H1 (cell line): ENCODE results near the gene SLC1A7. TPM values are rescaled to one million over a fixed set of nuclear protein-coding genes. Genes with fewer than 3 reads are reported as not detected.

Source experiments
- CTCF ChIA-PET: fragments of 300-600 bp; sonication (Branson Sonifier 250); formaldehyde crosslinking; loops from one replicate; lab custom pipeline; 2021; ENCODE audit not compliant: partially characterized antibody; lab: Charles Lee
- POLR2A ChIA-PET: fragments of 300-600 bp; sonication (Branson Sonifier 250); formaldehyde crosslinking; loops from one replicate; lab custom pipeline; 2021; ENCODE audit warnings: inconsistent platforms; ENCODE audit not compliant: partially characterized antibody; lab: Charles Lee
- DNase-seq, 2 experiments: peaks; one replicate each; pipeline versions ENCODE4 v3.0.0 to v3.0.0-alpha.2; 2010 to 2022; ENCODE audit warnings: low spot score in 2 of 2, low read depth in 1 of 2, mixed read lengths in 1 of 2
- FAIRE-seq: peaks from 2 replicates; lab custom pipeline; 2011; peaks lifted over from hg19 to GRCh38; lab: Jason Lieb, UNC
- H2AFZ ChIP-seq: 2 replicates; pipeline ENCODE4 v1.8.1; 2012; ENCODE audit warnings: low read length, inconsistent platforms
- H2AK5ac ChIP-seq: 2 replicates; pipeline ENCODE4 v1.6.1; 2013; ENCODE audit warnings: low read depth, low read length
- H2BK120ac ChIP-seq: replicated peaks from 2 replicates; pipeline ENCODE3; 2013; ENCODE audit warnings: low read depth, low read length, inconsistent platforms
- H2BK12ac ChIP-seq: 2 replicates; pipeline ENCODE4 v1.6.1; 2013; ENCODE audit warnings: low read depth, low read length
- H2BK15ac ChIP-seq: 2 replicates; pipeline ENCODE4 v1.6.1; 2013; ENCODE audit warnings: low read length
- H2BK20ac ChIP-seq: 2 replicates; pipeline ENCODE4 v1.6.1; 2013; ENCODE audit warnings: low read length
- H2BK5ac ChIP-seq: 2 replicates; pipeline ENCODE4 v1.6.1; 2013; ENCODE audit warnings: low read depth, low read length
- H3K14ac ChIP-seq: 2 replicates; pipeline ENCODE4 v1.6.1; 2013; ENCODE audit warnings: inconsistent platforms; ENCODE audit not compliant: insufficient read length
- H3K18ac ChIP-seq: 2 replicates; pipeline ENCODE4 v1.6.1; 2013; ENCODE audit warnings: low read length; ENCODE audit errors: extremely low read depth
- H3K23ac ChIP-seq: 2 replicates; pipeline ENCODE4 v1.6.1; 2013; ENCODE audit warnings: inconsistent platforms; ENCODE audit not compliant: insufficient read length
- H3K23me2 ChIP-seq: 2 replicates; pipeline ENCODE4 v1.6.1; 2013; ENCODE audit warnings: low read depth, low read length
- H3K27ac ChIP-seq: 2 replicates; pipeline ENCODE4 v1.6.1; 2011; ENCODE audit warnings: low read depth, low read length, inconsistent platforms
- H3K27me3 ChIP-seq, 4 experiments: replicated peaks in 1 of 4; 1 replicate in 1 of 4; 2 replicates in 3 of 4; pipeline versions ENCODE4 v1.6.1 to v1.8.1; 2011 to 2013; ENCODE audit warnings: low read length in 3 of 4, mild to moderate bottlenecking in 3 of 4, inconsistent platforms in 2 of 4, mixed read lengths in 2 of 4, moderate library complexity in 1 of 4; ENCODE audit not compliant: control insufficient read depth in 3 of 4, insufficient read depth in 3 of 4; ENCODE audit errors: extremely low read depth in 1 of 4
- H3K36me3 ChIP-seq, 4 experiments: 2 replicates each; pipeline versions ENCODE4 v1.6.1 to v1.8.1; 2011 to 2013; ENCODE audit warnings: mild to moderate bottlenecking in 4 of 4, low read length in 3 of 4, moderate library complexity in 2 of 4, control low read depth in 1 of 4, inconsistent platforms in 1 of 4; ENCODE audit not compliant: insufficient read depth in 4 of 4, control insufficient read depth in 2 of 4
- H3K4ac ChIP-seq: replicated peaks from 2 replicates; pipeline ENCODE3; 2013; ENCODE audit warnings: low read length, low read depth, mixed read lengths, inconsistent platforms; ENCODE audit not compliant: insufficient read length
- H3K4me1 ChIP-seq, 4 experiments: replicated peaks in 1 of 4; 1 replicate in 1 of 4; 2 replicates in 3 of 4; pipeline versions ENCODE4 v1.6.1 to v1.8.1; 2011 to 2013; ENCODE audit warnings: low read length in 3 of 4, inconsistent platforms in 2 of 4, mixed read lengths in 1 of 4; ENCODE audit not compliant: insufficient read depth in 4 of 4, control insufficient read depth in 3 of 4
- H3K4me2 ChIP-seq, 2 experiments: 2 replicates each; pipeline versions ENCODE4 v1.6.1 to v1.8.1; 2011 to 2013; ENCODE audit warnings: low read depth in 2 of 2, low read length in 2 of 2, control low read depth in 1 of 2, inconsistent platforms in 1 of 2, mild to moderate bottlenecking in 1 of 2; ENCODE audit not compliant: insufficient read depth in 1 of 2
- H3K4me3 ChIP-seq, 4 experiments: fragments of 200-600, 300-600 bp in 1 of 4; sonication (generic), shearing (Covaris generic), sonication (Bioruptor Twin) in 1 of 4; 2 replicates each; pipeline versions ENCODE4 v1.5.1 to v1.8.1; 2011 to 2016; ENCODE audit warnings: low read length in 4 of 4, low read depth in 3 of 4, control low read depth in 2 of 4, inconsistent platforms in 2 of 4, mild to moderate bottlenecking in 2 of 4, mixed read lengths in 1 of 4, moderate library complexity in 1 of 4; ENCODE audit not compliant: insufficient read depth in 2 of 4; ENCODE audit errors: extremely low read depth in 1 of 4
- H3K56ac ChIP-seq: replicated peaks from 2 replicates; pipeline ENCODE3; 2013; ENCODE audit warnings: low read depth, mild to moderate bottlenecking, mixed read lengths, low read length, inconsistent platforms; ENCODE audit not compliant: insufficient read length
- H3K79me1 ChIP-seq: 2 replicates; pipeline ENCODE4 v1.6.1; 2013; ENCODE audit warnings: low read depth, low read length, control low read depth
- H3K79me2 ChIP-seq, 2 experiments: 2 replicates each; pipeline versions ENCODE4 v1.6.1 to v1.8.1; 2012 to 2013; ENCODE audit warnings: low read length in 2 of 2, mild to moderate bottlenecking in 2 of 2, inconsistent platforms in 1 of 2; ENCODE audit not compliant: insufficient read depth in 2 of 2, control insufficient read depth in 1 of 2
- H3K9ac ChIP-seq, 4 experiments: replicated peaks in 1 of 4; 1 replicate in 1 of 4; 2 replicates in 3 of 4; pipeline versions ENCODE4 v1.6.1 to v1.8.1; 2011 to 2013; ENCODE audit warnings: low read depth in 3 of 4, low read length in 3 of 4, control low read depth in 2 of 4, mild to moderate bottlenecking in 2 of 4, moderate library complexity in 2 of 4, inconsistent platforms in 1 of 4; ENCODE audit errors: extremely low read depth in 1 of 4
- H3K9me3 ChIP-seq, 2 experiments: 2 replicates each; pipeline versions ENCODE4 v1.6.1 to v1.8.1; 2012 to 2013; ENCODE audit warnings: mild to moderate bottlenecking in 2 of 2, moderate library complexity in 2 of 2, control low read depth in 1 of 2, inconsistent platforms in 1 of 2, low read depth in 1 of 2, low read length in 1 of 2, mixed read lengths in 1 of 2; ENCODE audit not compliant: insufficient read depth in 2 of 2
- H4K20me1 ChIP-seq, 2 experiments: replicated peaks in 1 of 2; 2 replicates each; pipeline versions ENCODE3 to v1.8.1; 2011 to 2013; ENCODE audit warnings: inconsistent platforms in 2 of 2, low read length in 2 of 2, mild to moderate bottlenecking in 1 of 2; ENCODE audit not compliant: insufficient read depth in 2 of 2, control insufficient read depth in 1 of 2
- H4K5ac ChIP-seq: 2 replicates; pipeline ENCODE4 v1.6.1; 2013; ENCODE audit warnings: low read length, low read depth, mixed read lengths, inconsistent platforms; ENCODE audit not compliant: insufficient read length
- H4K8ac ChIP-seq: 2 replicates; pipeline ENCODE4 v1.8.0; 2013; ENCODE audit warnings: mild to moderate bottlenecking, moderate library complexity, low read length, inconsistent platforms; ENCODE audit not compliant: insufficient read depth; ENCODE audit errors: extremely low read depth
- H4K91ac ChIP-seq: replicated peaks from 2 replicates; pipeline ENCODE3; 2013; ENCODE audit warnings: low read length, mixed read lengths, inconsistent platforms; ENCODE audit not compliant: insufficient read length
- EZH2 ChIP-seq: fragments of 200-600 bp; sonication (generic); IDR thresholded peaks from 2 replicates; pipeline ENCODE4 v1.7.1; 2012; ENCODE audit warnings: low read depth, mild to moderate bottlenecking, moderate library complexity, low read length, inconsistent platforms; ENCODE audit not compliant: severe bottlenecking
- KDM1A ChIP-seq: fragments of 200-600, 300-600 bp; sonication (generic); IDR thresholded peaks from 2 replicates; pipeline ENCODE4 v1.7.1; 2016; ENCODE audit warnings: mild to moderate bottlenecking, low read length, borderline replicate concordance
- RFX5 ChIP-seq: IDR thresholded peaks from 2 replicates; pipeline ENCODE4 v1.6.1; 2011; ENCODE audit warnings: low read depth, low read length, improper control_type of control experiment, borderline replicate concordance
- WGBS, 2 experiments: shearing (Covaris generic) in 1 of 2; methylation state at CpG; one replicate each; pipeline versions ENCODE4 v1.1.6 to v1.1.7; 2013 to 2015; ENCODE audit warnings: low lambda C conversion rate in 2 of 2, mixed read lengths in 2 of 2, inconsistent platforms in 1 of 2, low coverage in 1 of 2, missing lambda C conversion rate in 1 of 2; ENCODE audit not compliant: insufficient replicate concordance in 2 of 2, insufficient coverage in 1 of 2, insufficient read length in 1 of 2; ENCODE audit errors: extremely low coverage in 1 of 2, missing lambda C conversion rate in 1 of 2; 5-methylcytosine and 5-hydroxymethylcytosine counted together
- polyA plus RNA-seq, 7 experiments: library from polyadenylated mRNA; depleted of rRNA in 3 of 7; stranded (reverse) in 5 of 7; unstranded in 2 of 7; fragments of >200 nt in 5 of 7; fragments of 200-250 nt in 2 of 7; gene quantifications; 1 replicate in 5 of 7; 2 replicates in 1 of 7; 4 replicates in 1 of 7; pipeline versions ENCODE4 v1.2.1 to v1.2.3, GENCODE V29; 2011 to 2013; ENCODE audit warnings: missing spikeins in 2 of 7, mixed read lengths in 2 of 7
- total RNA-seq: library from RNA; stranded (reverse); fragmentation: NEBNext Ultra II Directional; extraction: Animal tissue kit (Norgen Biotek cat#: 25700); gene quantifications from 2 replicates; pipeline ENCODE4 v1.2.1, GENCODE V29; 2021

Gene SLC1A7
- total and polyA plus RNA-seq, 2 of the 8 experiments (the other 6 are each of a cell fraction or from before 2014, with no cell fraction given): not detected

DNA sequence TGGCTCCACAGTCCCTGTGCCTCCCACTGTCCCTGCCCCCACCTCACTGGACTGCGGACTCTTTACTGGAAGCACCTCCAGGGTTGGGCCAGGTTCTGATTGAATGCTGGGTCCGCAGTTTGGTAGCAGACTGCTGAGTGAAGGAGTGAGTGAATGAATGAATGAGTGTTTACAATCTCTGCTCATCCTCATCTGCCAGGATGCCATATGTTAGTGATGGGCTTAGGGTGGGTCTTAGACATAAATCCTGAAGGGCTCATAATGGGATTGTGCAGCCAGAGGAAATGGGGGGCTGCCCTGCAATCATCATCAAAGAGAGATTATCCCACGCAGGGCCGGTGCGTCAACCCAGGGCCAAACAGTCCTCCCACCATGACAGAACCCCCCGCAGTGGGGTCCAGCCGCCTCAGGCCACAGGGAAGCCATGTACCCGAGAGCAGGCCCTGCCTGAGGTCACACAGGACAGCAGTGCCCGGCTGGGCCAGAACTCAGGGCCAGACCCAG, 26.1 kb downstream of the SLC1A7 start:
- 0 out of 2 replicates have a peak, but pooled peaks cover 3% of the 10 kb centered on the region for H3K23me2 ChIP-seq
- POLR2A ChIA-PET: no interaction called here
- H2BK12ac ChIP-seq: peak overlapping the region; percentile 53; the same call in 1 of the 2 replicates
- no peaks in the 10 kb centered on the region for H3K79me1 ChIP-seq
- H4K8ac ChIP-seq: no peak overlapping the region; the same call in 1 of the 2 replicates
- H2BK5ac ChIP-seq: peak overlapping the region; percentile 39; the same call in 1 of the 2 replicates
- TF ChIP-seq KDM1A (no peak), EZH2 (no peak), RFX5 (no peak)
- peak overlapping the region; percentile 56 for H4K5ac ChIP-seq
- peaks cover 0 to 26% (median 13%) of the 10 kb centered on the region in 4 experiments; a peak in 6 of 7 replicates for H3K4me1 ChIP-seq
- H3K4me2 ChIP-seq: peak overlapping the region in 1 of 2 experiments; percentile 24; a peak in 1 of 4 replicates
- H3K9ac ChIP-seq: no peak overlapping the region
- no peaks in the 10 kb centered on the region for H3K79me2 ChIP-seq
- no peaks in the 10 kb centered on the region for H4K20me1 ChIP-seq
- H2AFZ ChIP-seq: no peak overlapping the region
- H2AK5ac ChIP-seq: no peak overlapping the region
- H3K14ac ChIP-seq: no peak overlapping the region
- H3K27ac ChIP-seq: no peak overlapping the region
- H3K36me3 ChIP-seq: no peaks in the 10 kb centered on the region
- peak overlapping the region; percentile 57 for H4K91ac ChIP-seq
- no peak for FAIRE-seq
- no peak for DNase-seq
- H2BK15ac ChIP-seq: peak overlapping the region; percentile 75; the same call in 1 of the 2 replicates
- H3K18ac ChIP-seq: peak overlapping the region; percentile 25; the same call in 1 of the 2 replicates
- H2BK120ac ChIP-seq: peak overlapping the region; percentile 25
- H2BK20ac ChIP-seq: 0 out of 2 replicates have a peak overlapping the region, but pooled peaks have one; percentile 48
- no peaks in the 10 kb centered on the region; a peak in 1 of 7 replicates for H3K27me3 ChIP-seq
- H3K4me3 ChIP-seq: no peak overlapping the region
- H3K9me3 ChIP-seq: peaks cover 0 to 4% of the 10 kb centered on the region in 2 experiments; a peak in 2 of 4 replicates
- H3K4ac ChIP-seq: peak overlapping the region; percentile 40
- no peak overlapping the region for H3K23ac ChIP-seq
- H3K56ac ChIP-seq: no peak overlapping the region
- CTCF ChIA-PET: no interaction called here
- 75% methylated on average over 9 of the region's 9 CpGs; no CpG with 5 or more reads in 1 of the 2 experiments for WGBS, 2 experiments
